AG09309 (cell line): ENCODE measurements around the gene SPECC1L.

Experiments
- DNase-seq: peaks from one replicate; pipeline ENCODE4 v3.0.0-alpha.2; 2010; ENCODE audit warnings: low read depth
- H3K4me3 ChIP-seq: 2 replicates; pipeline ENCODE4 v1.5.1; 2011; ENCODE audit warnings: mild to moderate bottlenecking, low read depth, low read length, moderate library complexity; ENCODE audit not compliant: control insufficient read depth
- TF ChIP-seq, protein P1 (sequence below): IDR thresholded peaks from 2 replicates; pipeline ENCODE4 v1.5.1; 2011; ENCODE audit warnings: mild to moderate bottlenecking, low read depth, low read length, inconsistent platforms; ENCODE audit not compliant: insufficient read depth, control insufficient read depth; ENCODE audit errors: missing control alignments

Gene SPECC1L

DNA sequence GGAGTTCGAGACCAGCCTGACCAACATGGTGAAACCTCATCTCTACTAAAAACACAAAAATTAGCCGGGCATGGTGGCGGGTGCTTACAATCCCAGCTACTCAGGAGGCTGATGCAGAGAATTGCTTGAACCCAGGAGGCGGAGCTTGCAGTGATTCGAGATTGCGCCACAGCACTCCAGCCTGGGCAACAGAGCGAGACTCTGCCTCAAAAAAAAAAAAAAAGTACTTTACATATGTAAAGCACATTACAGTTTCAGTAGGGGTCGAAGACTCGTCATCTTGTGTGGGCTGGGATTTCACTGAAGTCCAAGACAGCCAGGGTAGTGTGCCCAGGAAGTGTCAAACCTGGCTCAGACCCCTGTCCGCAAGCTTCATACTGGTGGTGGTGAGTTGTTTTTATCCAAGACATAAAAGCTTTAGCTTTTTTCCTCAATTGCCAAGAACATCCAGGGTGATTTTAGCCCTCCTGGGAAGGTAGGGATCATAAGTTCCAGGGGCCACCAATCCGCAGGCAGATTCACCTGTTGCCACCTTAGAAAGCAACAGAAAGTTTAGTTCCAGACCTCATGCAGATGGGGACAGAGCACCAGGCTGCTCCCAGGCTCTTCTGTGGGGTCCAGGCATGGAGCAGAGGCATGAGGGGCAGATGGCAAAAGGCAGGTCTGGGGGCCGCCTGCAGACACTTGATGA lies 135.1 kb downstream of the SPECC1L start:
- no peak overlapping the region for H3K4me3 ChIP-seq
- no peak for DNase-seq
- TF ChIP-seq, protein P1, sequence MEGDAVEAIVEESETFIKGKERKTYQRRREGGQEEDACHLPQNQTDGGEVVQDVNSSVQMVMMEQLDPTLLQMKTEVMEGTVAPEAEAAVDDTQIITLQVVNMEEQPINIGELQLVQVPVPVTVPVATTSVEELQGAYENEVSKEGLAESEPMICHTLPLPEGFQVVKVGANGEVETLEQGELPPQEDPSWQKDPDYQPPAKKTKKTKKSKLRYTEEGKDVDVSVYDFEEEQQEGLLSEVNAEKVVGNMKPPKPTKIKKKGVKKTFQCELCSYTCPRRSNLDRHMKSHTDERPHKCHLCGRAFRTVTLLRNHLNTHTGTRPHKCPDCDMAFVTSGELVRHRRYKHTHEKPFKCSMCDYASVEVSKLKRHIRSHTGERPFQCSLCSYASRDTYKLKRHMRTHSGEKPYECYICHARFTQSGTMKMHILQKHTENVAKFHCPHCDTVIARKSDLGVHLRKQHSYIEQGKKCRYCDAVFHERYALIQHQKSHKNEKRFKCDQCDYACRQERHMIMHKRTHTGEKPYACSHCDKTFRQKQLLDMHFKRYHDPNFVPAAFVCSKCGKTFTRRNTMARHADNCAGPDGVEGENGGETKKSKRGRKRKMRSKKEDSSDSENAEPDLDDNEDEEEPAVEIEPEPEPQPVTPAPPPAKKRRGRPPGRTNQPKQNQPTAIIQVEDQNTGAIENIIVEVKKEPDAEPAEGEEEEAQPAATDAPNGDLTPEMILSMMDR: no peak

DNA sequence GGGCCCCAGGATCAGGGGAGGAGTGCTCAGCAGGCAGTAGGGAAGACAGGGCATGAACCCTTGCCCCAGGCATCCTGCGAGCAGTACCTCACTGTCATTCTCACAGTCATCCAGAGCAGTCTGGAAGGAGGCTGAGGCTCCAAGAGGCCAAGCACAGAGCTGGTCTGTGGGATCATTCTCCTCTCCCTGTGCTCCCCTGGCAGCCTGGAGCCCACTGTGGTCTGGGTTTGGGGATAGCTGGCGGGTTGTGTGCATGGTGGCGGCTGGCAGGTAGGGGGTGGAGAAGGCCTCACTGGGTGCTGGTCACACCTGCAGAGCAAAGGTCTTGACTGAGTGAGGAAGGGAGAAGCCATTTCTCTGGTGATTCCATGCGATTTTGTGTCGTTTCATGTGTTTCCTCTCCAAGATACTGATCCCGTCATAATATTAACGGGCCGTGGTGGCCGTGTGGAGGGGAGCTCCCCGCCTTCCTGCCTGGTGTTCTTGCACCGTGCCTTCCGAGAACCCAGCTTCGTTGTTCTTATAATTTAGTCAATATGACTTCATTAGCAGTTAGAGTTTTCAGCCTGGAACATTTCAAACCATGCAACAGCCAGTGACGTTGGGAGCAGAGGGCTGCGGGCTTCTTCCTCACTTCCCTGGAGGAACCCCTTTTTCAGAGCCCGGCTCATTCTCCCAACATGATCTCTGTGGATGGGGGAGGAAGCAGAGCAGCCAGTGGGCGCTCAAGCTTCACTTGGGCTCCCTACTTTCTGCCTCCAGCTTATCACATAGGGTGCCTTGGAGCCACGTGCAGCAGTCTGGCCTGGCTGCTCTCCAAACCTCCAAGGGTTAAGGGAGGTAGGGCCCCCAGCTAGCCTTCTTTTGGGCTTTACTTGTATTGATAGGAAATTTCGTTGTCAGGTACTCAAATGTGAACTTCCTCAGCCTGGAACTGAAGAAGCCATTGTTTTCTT lies 136.0 kb downstream of the SPECC1L start:
- H3K4me3 ChIP-seq: no peak overlapping the region
- DNase-seq: no peak
- TF ChIP-seq, protein P1: no peak

DNA sequence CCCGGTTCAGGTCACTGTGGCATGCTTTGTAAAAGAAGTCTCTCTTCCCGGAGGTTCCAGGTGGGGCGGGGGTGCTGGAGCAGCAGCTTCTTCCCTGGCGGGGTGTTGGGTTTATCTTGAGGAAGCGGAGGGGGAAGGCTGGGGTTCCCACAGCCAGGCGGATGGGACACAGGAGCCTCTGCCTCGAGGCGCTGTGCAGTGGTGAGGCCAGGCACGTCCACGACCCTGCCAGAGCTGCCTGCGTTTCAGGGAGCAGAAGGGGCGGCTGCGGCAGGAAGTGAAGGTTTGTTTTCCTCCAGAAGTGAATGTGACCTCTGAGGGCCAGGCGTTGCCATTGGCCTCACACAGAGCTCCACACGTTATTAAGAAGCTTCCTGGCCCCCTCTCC lies 136.6 kb downstream of the SPECC1L start:
- TF ChIP-seq, protein P1: no peak
- H3K4me3 ChIP-seq: no peak overlapping the region
- DNase-seq: no peak

DNA sequence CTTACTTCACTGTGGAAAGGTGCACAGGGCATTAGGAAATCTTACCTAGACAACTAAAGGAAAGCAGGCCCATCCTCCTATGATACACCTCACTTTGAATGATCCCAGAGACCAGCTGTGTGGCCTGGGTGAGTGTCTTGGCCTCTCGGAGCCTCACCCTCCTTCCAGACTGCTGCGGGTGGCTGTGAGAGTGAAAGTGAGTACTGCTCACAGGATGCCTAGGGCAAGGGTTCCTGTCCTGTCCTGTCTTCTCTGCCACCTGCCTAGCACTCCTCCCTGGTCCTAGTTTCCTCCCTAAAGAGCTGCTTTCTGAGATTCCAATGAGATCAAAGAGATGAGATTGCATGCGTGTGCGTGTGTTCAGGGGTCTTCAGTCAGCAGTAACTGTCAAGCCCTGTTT lies 137.3 kb downstream of the SPECC1L start:
- no peak overlapping the region for H3K4me3 ChIP-seq
- DNase-seq: no peak

DNA sequence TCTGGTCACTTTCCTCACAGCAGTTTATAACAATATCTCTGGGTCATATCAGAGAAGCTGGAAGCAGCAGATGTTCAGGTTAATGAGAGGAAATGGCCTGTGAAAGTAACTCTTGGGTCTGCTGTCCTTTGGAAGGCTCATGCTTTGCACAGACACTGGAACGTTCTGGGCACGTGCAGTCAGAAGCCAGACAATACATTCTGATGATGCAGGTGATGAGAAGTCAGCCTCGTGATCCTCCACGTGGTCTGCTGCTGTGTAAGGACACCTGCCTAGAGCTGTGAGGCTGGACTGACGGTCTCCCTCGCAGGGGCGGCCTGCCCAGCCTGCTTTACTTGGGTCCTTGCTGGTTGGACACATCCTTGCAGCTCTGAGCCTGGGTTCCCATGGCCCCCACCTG lies 138.0 kb downstream of the SPECC1L start:
- TF ChIP-seq, protein P1: no peak
- H3K4me3 ChIP-seq: no peak overlapping the region
- DNase-seq: no peak

More for the DNA sequence above, 137.3 kb downstream of the SPECC1L start:
- TF ChIP-seq, protein P1: no peak

DNA sequence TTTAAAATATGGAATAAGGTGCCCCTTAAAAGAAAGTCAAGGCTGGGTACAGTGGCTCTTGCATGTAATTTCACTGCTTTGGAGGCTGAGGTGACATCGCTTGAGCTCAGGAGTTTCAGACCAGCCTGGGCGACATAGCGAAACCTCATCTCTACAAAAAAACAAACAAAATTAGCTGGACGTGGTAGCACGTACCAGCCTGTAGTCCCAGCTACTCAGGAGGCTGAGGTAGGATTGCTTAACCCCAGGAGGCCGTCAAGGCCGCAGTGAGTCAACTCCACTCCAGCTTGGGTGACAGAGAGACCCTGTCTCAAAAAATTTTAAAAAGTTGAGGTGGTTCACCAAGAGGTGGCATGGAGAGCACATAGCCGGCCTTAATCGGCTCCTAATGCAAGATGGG lies 139.1 kb downstream of the SPECC1L start:
- H3K4me3 ChIP-seq: no peak overlapping the region
- no peak for DNase-seq
- TF ChIP-seq, protein P1: no peak
